HG03045 (cell line): Measurements from ENCODE around the gene REP15.
A peak's percentile ranks its signal among the peaks of the same experiment; 100 is the strongest.
"Not testable (repeated sequence)": the region's sequence is repeated elsewhere in the genome, so short reads cannot be mapped to it uniquely, and the experiment has no call there.

Source experiments
- ATAC-seq: cut with Tn5 transposase; IDR thresholded peaks from one replicate; pipeline ENCODE4 v1.9.1; 2021; ENCODE audit warnings: mild to moderate bottlenecking, moderate library complexity; ENCODE audit not compliant: unreplicated experiment

REP15 gene

DNA sequence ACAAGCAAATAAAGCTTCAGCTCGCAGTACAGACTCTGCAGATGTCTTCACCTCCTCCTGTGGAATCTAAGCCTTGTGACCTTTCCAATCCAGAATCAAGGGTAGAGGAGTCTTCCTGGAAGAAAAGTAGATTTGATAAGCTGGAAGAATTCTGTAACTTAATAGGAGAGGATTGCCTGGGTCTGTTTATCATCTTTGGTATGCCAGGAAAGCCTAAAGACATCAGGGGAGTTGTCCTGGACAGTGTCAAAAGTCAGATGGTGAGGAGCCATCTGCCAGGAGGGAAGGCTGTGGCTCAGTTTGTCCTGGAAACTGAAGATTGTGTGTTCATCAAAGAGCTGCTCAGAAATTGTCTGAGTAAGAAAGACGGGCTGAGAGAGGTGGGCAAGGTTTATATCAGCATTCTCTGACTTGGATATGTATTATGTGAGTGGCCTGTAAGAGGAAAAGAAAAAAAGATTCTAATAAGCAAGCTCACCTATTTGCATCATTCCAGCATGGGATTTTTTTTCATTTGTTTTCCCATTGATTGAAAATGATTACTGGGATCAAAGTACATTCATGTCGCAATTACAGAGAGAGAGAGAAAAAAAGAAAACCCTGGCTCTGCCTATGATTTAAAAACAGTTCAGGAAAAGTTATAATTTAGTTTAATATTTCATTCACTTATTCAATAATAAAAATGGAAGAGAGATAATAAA is 767 bp downstream of the REP15 start:
- no peak for ATAC-seq

DNA sequence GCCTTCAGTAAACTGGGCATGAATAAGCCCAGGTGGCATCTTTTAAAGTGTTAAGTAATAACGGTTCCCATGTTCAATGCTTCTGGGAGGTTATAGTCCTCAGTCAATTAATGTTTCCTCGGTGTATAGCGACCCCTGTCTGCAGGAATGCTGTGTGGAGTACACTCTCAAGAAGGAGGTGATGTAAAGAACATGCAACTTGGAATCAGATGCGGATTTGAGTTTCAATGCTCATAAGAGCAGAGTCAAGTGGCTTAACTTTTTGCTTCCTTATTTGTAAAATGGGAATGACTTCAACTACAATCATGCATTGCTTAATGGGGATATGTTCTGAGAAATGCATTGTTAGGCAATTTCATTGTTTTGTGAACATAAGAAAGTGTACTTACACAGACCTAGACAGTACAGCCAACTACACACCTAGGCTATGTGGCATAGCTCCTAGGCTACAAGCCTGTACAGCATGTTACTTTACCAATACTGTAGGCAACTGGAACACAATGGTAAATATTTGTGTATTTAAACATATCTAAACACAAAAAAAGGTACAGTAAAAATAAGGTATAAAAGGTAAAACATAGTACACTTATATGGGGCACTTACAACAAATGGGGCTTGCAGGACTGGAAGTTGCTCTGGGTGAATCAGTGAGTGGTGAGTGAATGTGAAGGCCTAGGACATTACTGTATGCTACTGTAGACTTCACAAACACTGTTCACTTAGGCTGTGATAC is 7.6 kb downstream of the REP15 start:
- peak; percentile 81 for ATAC-seq

DNA sequence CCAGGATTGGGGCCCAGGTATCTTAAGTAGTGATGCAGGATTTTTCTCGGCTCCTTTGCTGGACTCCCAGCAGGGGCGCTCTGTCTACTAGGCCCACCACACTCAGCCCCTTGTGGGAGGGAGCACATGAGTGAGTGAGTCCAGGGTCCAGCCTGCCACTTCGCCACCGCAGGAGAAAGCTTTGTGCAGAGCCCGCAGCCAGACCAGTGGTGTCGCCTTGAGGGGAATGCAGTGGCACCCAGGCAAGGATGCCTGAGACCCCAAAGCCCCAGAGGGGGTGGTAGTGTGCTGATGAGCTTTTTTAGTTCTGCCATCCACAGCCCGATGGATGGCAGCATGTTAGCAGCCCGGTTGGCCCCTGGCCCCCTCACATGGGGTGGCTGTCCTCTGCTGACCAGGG is 9.0 kb downstream of the REP15 start:
- ATAC-seq: no peak

DNA sequence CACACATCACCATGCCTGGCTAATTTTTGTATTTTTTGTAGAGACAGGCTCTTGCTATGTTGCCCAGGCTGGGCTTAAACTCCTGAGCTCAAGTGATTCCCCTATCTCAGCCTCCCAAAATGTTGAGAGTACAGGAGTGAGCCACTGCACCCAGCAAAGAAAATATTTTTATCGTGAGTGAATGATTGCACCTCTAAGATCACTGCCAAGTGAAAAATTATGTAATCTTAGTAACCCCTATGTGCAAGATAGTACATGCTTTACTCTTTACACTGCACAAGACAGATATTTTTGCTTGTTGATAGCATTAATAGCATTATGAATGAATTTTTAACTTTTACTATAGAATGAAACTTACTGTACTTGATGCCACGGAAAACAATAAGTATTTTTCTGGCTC is 11.0 kb downstream of the REP15 start:
- no peak for ATAC-seq

DNA sequence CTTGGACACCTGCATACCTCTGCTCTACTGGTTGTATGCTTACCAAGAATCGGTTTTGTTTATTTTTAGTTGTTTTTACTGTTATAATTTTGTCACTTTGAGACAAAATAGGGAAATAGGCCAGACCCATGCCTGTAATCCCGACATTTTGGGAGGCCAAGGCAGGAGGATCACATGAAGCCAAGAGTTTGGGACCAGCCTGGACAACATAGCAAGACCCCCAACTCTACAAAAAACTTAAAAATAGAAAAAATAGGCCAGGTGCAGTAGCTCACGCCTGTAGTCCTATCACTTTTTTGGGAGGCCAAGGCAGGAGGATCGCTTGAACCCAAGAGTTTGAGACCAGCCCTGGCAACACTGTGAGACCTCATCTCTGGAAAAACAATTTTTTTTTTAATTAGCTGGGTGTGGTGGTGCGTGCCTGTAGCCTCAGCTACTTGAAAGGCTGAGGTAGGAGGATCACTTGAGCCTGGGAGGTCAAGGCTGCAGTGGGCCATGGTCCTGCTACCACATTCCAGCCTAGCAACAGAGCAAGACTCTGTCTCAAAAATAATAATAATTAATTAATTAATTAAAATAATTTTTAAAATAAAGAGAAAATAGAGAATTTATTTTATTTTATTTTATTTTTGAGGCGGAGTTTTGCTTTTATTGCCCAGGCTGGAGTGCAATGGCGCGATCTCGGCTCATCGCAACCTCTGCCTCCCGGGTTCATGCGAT is 13.1 kb downstream of the REP15 start:
- no peak for ATAC-seq

DNA sequence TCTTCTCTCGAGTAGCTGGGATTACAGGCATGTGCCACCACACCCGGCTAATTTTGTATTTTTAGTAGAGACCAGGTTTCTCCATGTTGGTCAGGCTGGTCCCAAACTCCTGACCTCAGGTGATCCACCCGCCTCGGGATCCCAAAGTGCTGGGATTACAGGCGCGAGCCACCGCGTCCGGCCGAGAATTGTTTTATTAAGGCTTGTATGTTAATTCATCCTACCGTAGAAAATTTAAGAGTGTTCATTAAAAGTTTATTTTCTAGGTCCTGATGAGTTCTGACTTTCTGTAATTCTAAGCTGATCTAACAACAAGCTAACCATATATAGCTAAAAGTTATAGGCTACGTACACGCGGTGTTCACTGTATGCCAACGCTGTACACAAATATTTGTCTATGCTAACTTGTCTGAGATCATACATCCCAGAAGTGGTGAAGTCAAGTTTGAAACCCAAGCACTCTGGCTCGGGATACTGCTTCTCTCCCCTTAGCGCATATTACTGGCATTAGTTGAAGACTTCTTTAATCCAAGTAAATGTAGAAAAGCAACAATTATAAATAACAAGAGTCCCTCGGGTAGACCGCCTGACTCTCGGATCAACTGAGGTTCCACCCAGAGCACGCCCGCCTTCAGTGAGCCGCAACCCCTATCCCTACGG is 13.8 kb downstream of the REP15 start:
- peak; percentile 39 for ATAC-seq

DNA sequence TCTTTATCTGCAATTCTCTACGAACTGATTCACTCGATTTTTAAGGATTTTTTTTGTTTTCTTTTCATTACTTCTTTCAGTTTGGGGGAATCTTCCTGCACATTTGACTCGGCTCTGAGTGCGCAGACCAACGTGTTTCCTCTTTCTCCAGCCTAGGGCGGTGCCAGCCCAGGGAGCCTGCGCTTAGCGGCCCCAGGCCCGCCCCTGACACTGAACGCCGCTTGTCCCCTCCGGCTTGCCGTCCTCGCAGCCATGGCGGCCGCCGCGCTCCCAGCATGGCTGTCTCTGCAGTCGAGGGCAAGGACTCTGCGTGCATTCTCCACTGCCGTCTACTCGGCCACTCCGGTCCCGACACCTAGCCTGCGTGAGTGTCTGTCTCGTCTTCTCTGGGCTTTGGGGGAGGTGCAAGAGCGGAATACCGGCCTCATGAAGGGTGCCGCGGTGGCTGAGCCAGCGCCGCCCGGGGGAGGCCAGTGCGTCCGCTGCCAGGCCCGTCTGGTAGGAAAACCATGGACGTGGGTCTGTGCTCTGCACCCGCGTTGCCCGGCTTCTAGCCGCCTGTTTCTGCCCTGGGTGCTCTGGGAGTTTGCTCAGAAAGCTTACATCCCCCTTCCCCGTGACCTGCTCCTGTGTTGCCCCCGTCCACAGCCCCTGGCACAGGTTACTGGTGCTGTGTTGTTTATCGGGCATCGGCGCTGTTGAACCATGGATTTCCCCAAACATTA is 14.5 kb downstream of the REP15 start, which contains the start of gene MRPS35:
Gene MRPS35, plus strand, starts transcription at position 241 of the 725 bp plus-strand sequence. Its CDS starts 12 bp downstream, at position 253.
- peak; percentile 98 for ATAC-seq

DNA sequence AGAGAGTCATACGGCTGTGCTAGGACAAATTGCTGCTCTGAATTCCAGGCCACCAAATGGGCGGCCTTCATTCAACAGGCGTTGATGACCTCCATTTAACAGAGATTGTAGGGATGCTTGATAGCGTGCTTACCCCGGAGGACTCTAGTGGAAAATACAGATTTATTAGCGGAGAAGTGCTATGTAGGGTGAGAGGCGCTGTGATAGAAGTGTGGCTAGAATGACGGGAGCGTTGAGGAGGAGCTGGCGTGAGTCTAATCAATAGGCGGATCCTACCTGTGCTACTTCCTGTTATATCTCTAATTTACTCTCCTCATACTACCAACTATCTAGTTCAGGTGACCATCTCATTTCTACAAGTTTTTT is 15.1 kb downstream of the REP15 start:
- no peak for ATAC-seq

DNA sequence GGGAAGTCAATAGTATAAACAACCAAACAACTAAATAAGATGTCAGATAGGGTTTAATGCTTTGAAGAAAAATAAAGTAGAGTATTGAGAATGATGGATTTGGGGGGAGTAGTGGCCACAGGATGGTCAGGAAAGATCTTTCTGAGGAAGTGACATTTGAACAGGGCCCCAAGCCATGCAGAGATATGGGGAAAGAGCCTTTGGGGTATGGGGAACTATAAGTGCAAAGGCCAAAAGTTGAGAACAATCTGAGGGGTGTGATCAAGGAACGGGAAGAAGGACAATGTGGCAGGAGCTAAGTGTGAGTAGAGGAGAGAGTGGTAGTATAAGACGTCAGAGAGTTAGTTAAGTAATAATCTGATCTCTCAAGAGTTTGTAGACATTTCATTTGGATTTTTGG is 15.7 kb downstream of the REP15 start:
- no peak for ATAC-seq

DNA sequence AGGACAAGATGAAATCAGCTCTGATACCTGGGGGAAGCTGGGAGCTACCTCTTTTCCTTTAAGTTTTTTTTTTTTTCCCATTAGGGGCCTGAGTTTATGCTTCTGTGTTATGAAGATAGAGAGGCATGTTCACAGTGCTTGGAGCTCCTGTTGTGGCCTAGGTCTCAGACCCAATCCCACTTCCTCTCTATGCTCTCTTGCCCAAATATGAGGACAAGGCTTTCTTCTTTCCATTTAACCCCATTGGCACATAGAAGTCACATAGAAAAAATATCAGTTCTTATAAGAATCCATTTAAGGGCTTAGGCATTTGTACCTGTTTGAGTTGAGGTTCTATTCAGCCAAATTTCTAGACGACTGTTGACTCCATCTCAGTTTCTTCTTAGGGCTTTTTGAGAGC is 27.0 kb downstream of the REP15 start:
- no peak for ATAC-seq

DNA sequence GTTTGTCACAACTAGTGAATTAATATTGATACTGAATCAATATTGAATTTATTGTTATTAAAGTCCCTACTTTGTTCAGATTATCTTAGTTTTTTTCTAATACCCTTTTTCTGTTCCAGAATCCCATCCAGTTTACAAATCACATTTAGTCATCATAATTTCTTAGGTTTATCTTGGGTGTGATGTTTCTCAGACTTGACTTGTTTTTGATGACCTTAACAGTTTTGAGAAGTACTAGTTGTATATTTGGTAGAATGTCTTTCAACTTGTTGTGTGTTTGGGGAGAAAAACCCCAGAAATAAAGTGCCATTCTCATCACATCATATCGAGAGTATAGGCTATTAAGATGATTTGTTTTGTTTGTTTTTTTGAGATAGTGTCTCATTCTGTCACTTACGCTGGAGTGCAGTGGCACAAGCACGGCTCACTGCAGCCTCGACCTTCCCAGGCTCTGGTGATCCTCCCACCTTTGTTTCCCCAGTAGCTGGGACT is 33.9 kb downstream of the REP15 start:
- ATAC-seq: no peak

DNA sequence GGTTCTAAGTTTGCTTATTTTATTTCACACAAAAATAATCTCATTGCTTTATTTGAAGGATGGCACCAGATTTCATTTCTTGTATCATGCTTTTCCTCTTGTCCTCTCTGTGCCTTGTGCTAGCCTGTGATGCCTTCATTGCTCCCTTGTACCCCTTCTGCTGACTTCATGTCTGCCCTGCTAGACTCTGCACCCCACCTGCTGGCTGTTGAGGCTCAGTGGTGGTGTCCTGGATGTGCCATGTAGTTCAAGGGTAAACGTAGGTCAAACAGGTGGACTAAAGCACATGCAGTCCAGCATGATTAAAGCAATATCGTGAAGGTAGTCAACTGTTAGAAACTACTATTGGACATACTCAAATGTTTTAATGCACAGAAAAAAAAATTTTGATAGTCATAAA is 36.0 kb downstream of the REP15 start:
- no peak for ATAC-seq

DNA sequence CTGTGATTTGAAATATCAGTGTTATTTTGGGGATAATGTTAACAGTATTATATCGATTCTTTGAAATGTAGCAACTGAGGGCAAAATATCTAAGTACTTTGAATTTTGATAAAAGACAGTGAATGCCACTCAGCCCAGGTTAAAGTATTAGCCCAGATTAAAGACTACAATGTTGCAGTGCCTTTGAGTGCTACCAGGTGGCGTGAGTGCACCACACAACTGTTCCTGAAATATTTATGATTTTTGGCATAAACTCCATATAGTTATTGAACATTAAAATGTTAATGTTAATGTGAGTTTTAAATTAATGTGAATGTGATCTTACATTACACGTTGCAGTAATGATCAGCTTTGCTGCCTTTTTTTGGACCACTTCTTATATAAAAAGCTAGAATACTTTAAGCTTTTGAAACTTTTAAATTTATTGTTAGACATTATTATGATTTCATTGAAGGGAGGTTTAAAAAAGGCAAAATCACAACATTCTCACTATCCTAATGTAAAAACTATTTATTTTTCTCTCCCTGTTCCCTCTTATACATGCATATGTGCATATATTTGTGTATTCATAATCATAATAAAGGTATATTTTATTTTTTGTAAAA is 36.9 kb downstream of the REP15 start:
- ATAC-seq: no peak

DNA sequence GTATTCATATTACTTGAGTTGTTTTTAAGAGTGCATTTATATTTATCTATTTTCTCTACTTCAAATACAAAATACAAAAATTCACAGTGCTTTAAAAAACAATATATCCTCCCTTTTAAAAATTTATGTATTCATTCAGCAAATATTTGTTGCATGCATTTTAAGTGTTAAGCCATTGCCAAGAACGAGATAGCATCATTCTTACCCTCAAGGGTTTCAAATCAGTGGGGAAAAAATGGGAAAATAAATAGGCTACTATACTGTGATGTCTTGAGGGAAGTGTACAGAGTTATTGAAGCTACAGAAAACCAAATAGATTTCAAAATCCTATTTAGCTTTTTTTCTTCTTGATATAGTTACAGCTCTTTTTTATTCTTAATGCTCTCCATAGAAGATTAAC is 37.5 kb downstream of the REP15 start:
- no peak for ATAC-seq

DNA sequence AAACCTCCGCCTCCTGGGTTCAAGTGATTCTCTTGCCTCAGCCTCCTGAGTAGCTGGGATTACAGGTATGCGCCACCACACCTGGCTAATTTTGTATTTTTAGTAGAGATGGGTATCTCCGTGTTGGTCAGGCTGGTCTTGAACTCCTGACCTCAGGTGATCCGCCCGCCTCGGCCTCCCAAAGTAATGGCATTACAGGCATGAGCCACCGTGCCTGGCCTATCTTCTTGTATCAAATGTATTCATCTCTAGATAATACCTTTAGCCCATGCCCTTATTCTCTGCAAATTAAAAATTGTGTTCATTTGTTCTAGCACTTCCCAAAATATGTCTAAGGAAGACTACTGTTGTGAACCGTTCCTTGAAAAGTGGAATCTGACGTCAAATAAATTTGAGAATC is 38.1 kb downstream of the REP15 start:
- ATAC-seq: not testable (repeated sequence)

DNA sequence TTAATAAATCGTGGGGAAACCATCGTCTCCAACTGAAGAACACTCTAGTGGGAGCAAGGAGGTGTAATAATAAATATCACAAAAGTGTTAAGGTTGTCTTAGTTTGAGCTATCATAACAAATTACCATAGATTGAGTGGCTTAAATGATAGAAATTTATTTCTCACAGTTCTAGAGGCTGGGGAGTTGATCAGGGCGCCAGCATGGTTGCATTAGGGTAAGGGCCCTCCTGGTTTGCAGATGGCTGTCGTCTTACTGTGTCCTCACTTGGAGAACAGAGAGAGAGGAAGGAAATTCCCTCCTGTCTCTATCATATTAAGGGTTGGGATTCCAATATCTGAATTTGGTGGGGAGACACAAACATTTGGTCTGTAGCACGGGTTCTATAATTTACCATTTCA is 47.4 kb downstream of the REP15 start:
- no peak for ATAC-seq

DNA sequence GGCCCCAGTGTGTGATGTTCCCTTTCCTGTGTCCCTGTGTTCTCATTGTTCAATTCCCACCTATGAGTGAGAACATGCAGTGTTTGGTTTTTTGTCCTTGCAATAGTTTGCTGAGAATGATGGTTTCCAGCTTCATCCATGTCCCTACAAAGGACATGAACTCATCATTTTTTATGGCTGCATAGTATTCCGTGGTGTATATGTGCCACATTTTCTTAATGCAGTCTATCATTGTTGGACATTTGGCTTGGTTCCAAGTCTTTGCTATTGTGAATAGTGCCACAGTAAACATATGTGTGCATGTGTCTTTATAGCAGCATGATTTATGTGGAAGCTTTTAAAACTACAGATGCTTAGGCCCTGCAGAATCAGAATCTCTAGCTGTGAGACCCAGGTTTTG is 49.5 kb downstream of the REP15 start:
- ATAC-seq: not testable (repeated sequence)
